ENCODE measurements around the gene NIPA2. TPM values are rescaled to one million over a fixed set of nuclear protein-coding genes. Genes with fewer than 3 reads are reported as not detected.

Gene NIPA2
- total RNA-seq, 1 experiment from 2014 or later, result 77.9 TPM

GRCh38 chr15:22874256-22874655 is 35.8 kb downstream of the NIPA2 start:
- Histone ChIP-seq H2BK20ac (ENCODE audit: low read depth, low read length, poor library complexity, severe bottlenecking) (no peak overlapping the region), H3K79me2 (ENCODE audit: insufficient read depth, low read length) (no peaks in the 10 kb centered on the region), H3K56ac (ENCODE audit: insufficient read length, low read depth, low read length) (no peak overlapping the region), H4K5ac (ENCODE audit: insufficient read length, low read depth, low read length) (no peak overlapping the region), H3K9me3 (ENCODE audit: control insufficient read depth, low read depth, low read length) (no peaks in the 10 kb centered on the region), H2BK120ac (ENCODE audit: low read depth, low read length, poor library complexity, severe bottlenecking) (no peak overlapping the region), H3T11ph (ENCODE audit: low read length) (no peak overlapping the region), H3K79me1 (ENCODE audit: insufficient read depth, low read depth, low read length, poor library complexity, severe bottlenecking) (no peaks in the 10 kb centered on the region), H2AK5ac (ENCODE audit: insufficient read length, low read length) (no peak overlapping the region), H3K23ac (ENCODE audit: insufficient read length, low read depth, low read length) (no peak overlapping the region), H2AFZ (ENCODE audit: low read length) (no peak overlapping the region), H2BK12ac (ENCODE audit: insufficient read length, low read depth, low read length) (no peak overlapping the region), H3K27me3 (ENCODE audit: insufficient read depth, low read length) (no peaks in the 10 kb centered on the region), H3K4me2 (ENCODE audit: insufficient read depth, insufficient read length, low read length) (no peak overlapping the region), H2BK5ac (ENCODE audit: insufficient read length, low read length) (no peak overlapping the region), H3K18ac (ENCODE audit: insufficient read length, low read depth, low read length) (no peak overlapping the region), H4K91ac (ENCODE audit: insufficient read length, low read depth, low read length) (no peak overlapping the region), H2BK15ac (ENCODE audit: low read depth, low read length) (no peak overlapping the region), H3K9ac (ENCODE audit: extremely low read depth, insufficient read length, low read length) (no peak overlapping the region), H3K14ac (ENCODE audit: insufficient read depth, low read length) (no peak overlapping the region), H3K4ac (ENCODE audit: low read depth, low read length) (no peak overlapping the region), H3K27ac (ENCODE audit: insufficient read length, low read depth, low read length) (no peak overlapping the region), H4K8ac (replicated peaks; ENCODE audit: insufficient read length, low read depth, low read length) (no peak overlapping the region), H4K20me1 (ENCODE audit: control insufficient read depth, insufficient read depth, insufficient read length) (no peaks in the 10 kb centered on the region), H3K23me2 (ENCODE audit: insufficient read length, low read depth, low read length, poor library complexity, severe bottlenecking) (no peaks in the 10 kb centered on the region), H3K4me1 (ENCODE audit: insufficient read depth, low read length) (peaks cover 3% of the 10 kb centered on the region; the same call in 1 of the 2 replicates)
- TF ChIP-seq, protein P1, sequence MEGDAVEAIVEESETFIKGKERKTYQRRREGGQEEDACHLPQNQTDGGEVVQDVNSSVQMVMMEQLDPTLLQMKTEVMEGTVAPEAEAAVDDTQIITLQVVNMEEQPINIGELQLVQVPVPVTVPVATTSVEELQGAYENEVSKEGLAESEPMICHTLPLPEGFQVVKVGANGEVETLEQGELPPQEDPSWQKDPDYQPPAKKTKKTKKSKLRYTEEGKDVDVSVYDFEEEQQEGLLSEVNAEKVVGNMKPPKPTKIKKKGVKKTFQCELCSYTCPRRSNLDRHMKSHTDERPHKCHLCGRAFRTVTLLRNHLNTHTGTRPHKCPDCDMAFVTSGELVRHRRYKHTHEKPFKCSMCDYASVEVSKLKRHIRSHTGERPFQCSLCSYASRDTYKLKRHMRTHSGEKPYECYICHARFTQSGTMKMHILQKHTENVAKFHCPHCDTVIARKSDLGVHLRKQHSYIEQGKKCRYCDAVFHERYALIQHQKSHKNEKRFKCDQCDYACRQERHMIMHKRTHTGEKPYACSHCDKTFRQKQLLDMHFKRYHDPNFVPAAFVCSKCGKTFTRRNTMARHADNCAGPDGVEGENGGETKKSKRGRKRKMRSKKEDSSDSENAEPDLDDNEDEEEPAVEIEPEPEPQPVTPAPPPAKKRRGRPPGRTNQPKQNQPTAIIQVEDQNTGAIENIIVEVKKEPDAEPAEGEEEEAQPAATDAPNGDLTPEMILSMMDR (conservative IDR thresholded peaks at IDR 0.05), result no peak
- peak overlapping the region in 1 of 3 experiments; percentile 59; a peak in 1 of 7 replicates for H3K27ac Mint-ChIP-seq
- no peak overlapping the region for H3K4me3 Mint-ChIP-seq
- no peak for DNase-seq
- H3K36me3 Mint-ChIP-seq (ENCODE audit: insufficient read depth in 1 of 3, low read depth in 3 of 3), result peaks cover 44 to 69% (median 59%) of the 10 kb centered on the region in 3 experiments
- H3K27me3 Mint-ChIP-seq (ENCODE audit: low read depth), result no peaks in the 10 kb centered on the region; the same call in 1 of the 2 replicates
- peaks cover 0 to 6% of the 10 kb centered on the region in 2 experiments; a peak in 4 of 5 replicates for H3K9me3 Mint-ChIP-seq
- H3K4me1 Mint-ChIP-seq, result peaks cover 15 to 17% of the 10 kb centered on the region in 2 experiments
- WGBS (ENCODE audit: extremely low coverage, insufficient read length, low lambda C conversion rate), result no CpG with 5 or more reads among the region's 8 CpGs

All from H9 (cell line).